ENCODE measurements around the gene RALGAPA2.

GRCh38 chr20:20417876-20418676 lies 294.4 kb downstream of the RALGAPA2 start:
- no peak for TF ChIP-seq CTCF (IDR thresholded peaks at IDR 0.05)
- TF ChIP-seq POLR2A (IDR thresholded peaks at IDR 0.05), result no peak
